GM18858 (cell line): ENCODE results near the gene PRPS1L1.

Source experiments
- ATAC-seq: cut with Tn5 transposase; IDR thresholded peaks from one replicate; pipeline ENCODE4 v1.9.1; 2021; ENCODE audit not compliant: unreplicated experiment

Gene PRPS1L1

GRCh38 chr7:18016547-18017444 lies 10.8 kb downstream of the PRPS1L1 start:
- ATAC-seq = no peak

DNA sequence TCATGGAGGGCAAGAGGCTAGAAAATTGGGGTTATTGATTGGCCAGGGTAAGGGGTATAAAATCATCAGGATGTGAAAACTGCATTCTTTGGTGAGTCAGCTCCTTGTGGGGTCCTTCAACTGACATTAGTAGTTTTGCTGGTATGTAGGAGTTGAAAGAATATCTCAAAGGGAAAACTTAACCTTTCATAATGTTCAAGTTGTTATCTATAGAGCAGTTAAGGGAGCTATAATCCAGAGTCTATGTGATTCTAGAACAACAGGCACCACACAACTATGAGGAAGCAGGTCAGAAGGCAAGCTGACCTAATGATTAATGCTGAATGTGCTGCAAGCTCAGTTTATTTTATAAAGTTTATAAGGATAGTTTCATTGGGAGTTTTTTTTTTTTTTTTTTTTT lies 13.7 kb downstream of the PRPS1L1 start:
- no peak for ATAC-seq

DNA sequence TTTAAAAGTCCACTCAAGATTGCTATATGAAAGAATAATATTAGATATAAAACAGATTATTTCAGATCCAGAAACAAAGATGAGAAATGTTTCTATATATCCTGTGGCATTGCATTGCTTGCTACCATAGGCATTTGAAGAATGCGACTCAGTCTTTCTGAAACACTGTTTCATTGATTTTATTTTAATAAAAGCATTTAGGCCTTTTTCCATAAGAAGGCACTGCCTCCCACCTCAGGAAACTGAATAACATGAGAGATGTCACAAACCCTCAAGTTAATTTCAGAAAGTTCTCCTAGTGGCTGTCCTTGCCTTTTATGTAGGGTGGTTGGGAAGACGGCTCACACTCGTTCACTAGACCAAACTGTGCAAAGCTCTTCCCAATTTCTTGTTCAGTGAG lies 23.3 kb downstream of the PRPS1L1 start:
- ATAC-seq = no peak

GRCh38 chr7:18003286-18003994 lies 24.2 kb downstream of the PRPS1L1 start:
- ATAC-seq = no peak

- ATAC-seq = no peak
Observed at GRCh38 chr7:17998692-17999091, 29.0 kb downstream of the PRPS1L1 start.

DNA sequence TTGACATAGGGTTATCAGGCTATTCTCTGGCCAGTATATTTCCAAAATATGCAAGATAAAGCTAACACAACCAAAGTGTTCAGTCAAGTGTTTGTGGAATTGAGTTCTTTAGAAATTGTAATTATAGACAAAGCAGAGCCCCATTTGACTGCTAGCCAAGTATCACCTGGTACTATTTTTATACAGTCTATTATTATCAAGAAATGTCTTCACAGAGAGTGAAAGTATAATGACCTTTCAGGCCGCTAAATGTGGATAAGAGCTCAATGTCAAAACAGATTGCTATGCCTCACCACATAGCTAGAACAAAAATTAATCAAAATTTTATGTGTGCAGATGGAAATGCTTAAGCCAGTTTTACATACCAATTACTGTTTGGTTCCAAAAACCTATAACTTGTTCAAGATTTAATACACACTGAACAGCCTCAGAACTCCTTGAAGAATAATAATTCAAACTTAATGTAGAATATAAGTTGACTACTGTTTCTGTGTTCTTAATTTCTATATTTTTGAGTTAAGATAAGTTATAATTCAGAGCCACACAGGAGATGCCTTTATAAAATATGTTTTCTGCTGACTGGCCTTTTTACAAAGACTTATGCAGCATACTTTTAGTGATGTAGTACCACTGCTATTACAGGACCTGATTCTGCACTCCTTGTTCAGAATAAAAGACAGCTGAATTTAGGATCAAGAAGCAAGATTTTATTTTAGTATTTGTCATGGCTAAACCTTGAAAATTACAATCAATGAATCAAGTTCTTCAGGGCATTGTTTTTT lies 31.0 kb downstream of the PRPS1L1 start:
- ATAC-seq = no peak

DNA sequence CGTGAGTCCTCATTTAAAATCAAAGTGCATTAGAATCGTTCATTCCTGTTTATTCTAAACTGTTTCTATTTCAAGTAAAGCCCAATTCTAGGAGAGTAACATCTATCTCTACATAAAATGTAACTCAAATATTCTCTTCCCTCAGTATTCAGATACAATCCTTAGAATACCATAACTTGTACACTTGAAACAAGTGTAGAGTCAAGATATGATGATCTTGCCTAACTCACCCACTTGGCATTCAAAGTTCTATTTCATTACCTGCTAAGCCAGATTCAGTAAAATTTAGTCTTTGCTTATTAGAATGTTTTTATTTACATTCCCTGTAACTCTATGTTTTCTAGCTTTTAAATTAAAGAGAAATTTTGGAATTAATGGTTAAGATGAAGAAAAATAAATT lies 31.6 kb downstream of the PRPS1L1 start:
- ATAC-seq = no peak

- no peak for ATAC-seq
Observed at GRCh38 chr7:17994079-17994850, 33.4 kb downstream of the PRPS1L1 start.

- no peak for ATAC-seq
Observed at GRCh38 chr7:17991866-17992648, 35.6 kb downstream of the PRPS1L1 start.

DNA sequence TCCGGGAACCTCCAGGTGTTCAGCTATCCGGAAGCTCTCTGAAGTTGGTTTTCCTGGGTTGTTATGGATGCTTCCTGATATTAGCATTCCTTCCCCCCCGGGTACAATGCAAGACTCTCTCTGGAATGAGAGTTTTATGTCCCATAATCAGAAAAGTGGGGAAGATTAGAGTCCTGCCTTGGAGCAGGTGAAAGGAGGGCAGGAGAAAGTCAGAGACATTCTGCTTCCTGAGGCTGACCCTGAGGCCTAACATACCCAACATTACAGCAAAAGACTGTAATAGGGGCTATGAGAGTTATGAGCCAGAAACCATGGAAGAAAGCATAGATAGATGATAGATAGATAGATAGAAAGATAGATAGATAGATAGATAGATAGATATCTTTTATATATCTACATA lies 36.9 kb downstream of the PRPS1L1 start:
- ATAC-seq = no peak

GRCh38 chr7:17989546-17989945 lies 38.1 kb downstream of the PRPS1L1 start:
- ATAC-seq = no peak

DNA sequence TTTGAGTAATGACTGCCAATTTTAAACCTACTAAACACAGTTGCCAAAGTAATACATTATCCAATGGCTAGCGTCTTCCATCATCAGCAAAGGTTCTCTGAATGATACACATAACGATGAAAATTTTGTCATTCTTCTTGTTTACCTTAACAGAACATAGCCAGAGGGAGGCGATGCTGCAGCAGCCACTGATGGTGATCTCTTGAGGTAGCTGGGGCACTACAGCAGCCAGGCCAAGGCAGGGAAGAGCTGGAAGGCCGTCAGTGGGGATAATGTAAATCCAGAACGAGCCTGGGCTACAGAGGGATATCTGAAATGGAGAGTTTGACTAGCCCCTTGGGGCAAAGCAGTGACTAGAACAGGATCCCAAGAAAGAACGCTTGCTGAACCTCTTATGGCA lies 38.8 kb downstream of the PRPS1L1 start:
- ATAC-seq = no peak

- no peak for ATAC-seq
Observed at GRCh38 chr7:17988141-17988540, 39.5 kb downstream of the PRPS1L1 start.

DNA sequence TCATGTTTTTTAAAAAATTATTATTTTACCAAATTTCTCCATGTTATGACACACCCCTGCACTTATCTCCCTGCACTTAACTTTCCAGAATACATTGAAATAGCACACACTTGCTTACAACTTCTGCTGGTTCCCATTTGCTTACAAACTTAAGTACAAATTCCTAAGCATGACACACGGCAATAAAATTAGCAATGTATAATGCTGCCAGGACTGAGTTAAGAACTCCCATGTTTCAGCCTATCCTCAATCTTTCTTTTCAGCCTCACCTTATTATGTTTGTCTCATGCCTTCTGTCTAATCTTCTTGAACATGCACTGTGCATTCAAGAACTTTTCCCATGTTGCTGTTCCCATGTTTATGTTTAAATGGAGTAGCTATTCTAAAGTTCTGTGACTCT lies 40.8 kb downstream of the PRPS1L1 start:
- no peak for ATAC-seq

DNA sequence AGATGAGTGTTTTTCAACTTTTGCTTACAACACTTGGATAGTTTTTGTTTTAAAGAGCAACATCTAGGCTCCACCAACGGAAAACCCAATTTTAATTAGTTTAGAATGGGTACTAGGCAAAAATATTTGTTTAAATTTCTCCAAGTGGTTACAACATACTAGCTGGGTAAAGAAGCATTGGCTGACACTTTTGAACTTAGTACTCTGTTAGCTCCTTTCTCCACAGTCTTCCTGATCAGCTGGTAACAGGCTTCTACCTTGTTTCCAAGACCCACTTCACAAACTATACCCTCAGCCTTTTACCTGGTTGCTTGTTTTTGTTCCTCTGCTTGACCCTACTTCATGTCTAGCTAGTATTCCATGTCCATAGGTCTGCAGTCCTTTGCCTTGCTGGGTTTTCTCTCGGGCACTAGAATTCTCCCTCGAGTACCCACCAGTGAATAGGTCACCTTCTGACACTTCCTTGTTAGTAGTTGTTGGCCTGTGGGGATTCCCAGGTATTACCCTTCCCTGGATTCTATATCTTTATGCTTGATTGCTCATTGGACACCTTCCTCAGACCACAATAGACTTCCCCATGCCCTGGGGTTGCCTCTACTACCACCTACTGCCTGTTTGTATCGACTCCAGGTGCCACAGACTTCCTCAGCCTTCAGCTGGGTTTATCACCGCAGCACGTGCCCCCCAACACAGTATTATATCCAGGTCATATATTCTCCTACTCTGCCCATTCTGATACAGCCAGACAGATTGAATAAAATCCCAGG lies 42.0 kb downstream of the PRPS1L1 start:
- ATAC-seq = no peak

GRCh38 chr7:17984288-17984687 lies 43.4 kb downstream of the PRPS1L1 start:
- ATAC-seq = no peak

GRCh38 chr7:17983221-17984062 lies 44.2 kb downstream of the PRPS1L1 start:
- ATAC-seq = no peak

DNA sequence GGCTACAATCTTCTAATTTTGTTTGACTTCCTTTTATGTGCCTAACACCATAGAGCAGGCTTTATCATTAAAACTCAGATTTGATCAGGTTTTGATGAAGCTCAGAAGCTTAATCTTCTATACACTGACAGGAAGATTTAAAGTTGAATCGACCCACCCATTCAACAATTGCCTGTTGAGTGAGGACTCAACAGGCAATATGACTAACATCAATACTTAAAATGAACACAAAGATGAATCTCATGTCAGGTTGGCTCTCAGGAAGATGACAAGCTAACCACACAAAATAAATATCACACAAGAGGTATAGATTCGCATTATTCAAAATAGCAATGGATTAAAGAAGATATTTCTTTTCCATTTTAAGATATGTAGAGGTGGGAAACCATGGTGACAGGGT lies 50.7 kb downstream of the PRPS1L1 start:
- ATAC-seq = no peak
